ENCODE measurements around the gene PCDH10. TPM values are rescaled to one million over a fixed set of nuclear protein-coding genes. Genes with fewer than 3 reads are reported as not detected.

The PCDH10 gene
- polyA plus RNA-seq, 1 experiment: 31.1 TPM

GRCh38 chr4:133149932-133150471, 908 bp downstream of the PCDH10 start:
- Histone ChIP-seq H3K4me3 (ENCODE audit: low read depth, low read length) (peak overlapping the region; percentile 58), H3K27me3 (ENCODE audit: control insufficient read depth, insufficient read depth, low read length) (peaks cover 3% of the 10 kb centered on the region), H3K36me3 (ENCODE audit: control insufficient read depth, insufficient read depth, low read length) (no peaks in the 10 kb centered on the region)
- no peak for DNase-seq (ENCODE audit: low read depth)
- ChIA-PET CTCF (interaction anchor here (0.6 to 1.3 kb wide), 4 partner anchors 29 to 1786 kb away, joined by 3 to 7 read pairs (median 4); no protein-coding TSS in a partner anchor), POLR2A (interaction anchor here (0.5 kb wide), 1 partner anchor 1373 kb away, joined by 3 read pairs; no protein-coding TSS in a partner anchor)
- no peak for TF ChIP-seq CTCF (IDR thresholded peaks at IDR 0.05; ENCODE audit: insufficient read depth, low read depth, low read length)

GRCh38 chr4:133150486-133151340, 1.6 kb downstream of the PCDH10 start:
- Histone ChIP-seq H3K36me3 (ENCODE audit: control insufficient read depth, insufficient read depth, low read length) (no peaks in the 10 kb centered on the region), H3K27me3 (ENCODE audit: control insufficient read depth, insufficient read depth, low read length) (peaks cover 3% of the 10 kb centered on the region), H3K4me3 (ENCODE audit: low read depth, low read length) (peak overlapping the region; percentile 58)
- ChIA-PET POLR2A (no interaction called here), CTCF (interaction anchor here (0.6 to 1.5 kb wide), 4 partner anchors 283 to 1785 kb away, joined by 3 to 5 read pairs (median 4); no protein-coding TSS in a partner anchor)
- no peak for DNase-seq (ENCODE audit: low read depth)
- TF ChIP-seq CTCF (IDR thresholded peaks at IDR 0.05; ENCODE audit: insufficient read depth, low read depth, low read length): no peak

- TF ChIP-seq CTCF (IDR thresholded peaks at IDR 0.05; ENCODE audit: insufficient read depth, low read depth, low read length): no peak
- H3K27me3 ChIP-seq (ENCODE audit: control insufficient read depth, insufficient read depth, low read length): peaks cover 3% of the 10 kb centered on the region
- POLR2A ChIA-PET: no interaction called here
- H3K36me3 ChIP-seq (ENCODE audit: control insufficient read depth, insufficient read depth, low read length): no peaks in the 10 kb centered on the region
- CTCF ChIA-PET: interaction anchor here (0.9 to 1.5 kb wide), 4 partner anchors 10 to 1784 kb away, joined by 3 to 4 read pairs (median 4); no protein-coding TSS in a partner anchor
- DNase-seq (ENCODE audit: low read depth): no peak
- peak overlapping the region; percentile 58 for H3K4me3 ChIP-seq (ENCODE audit: low read depth, low read length)
These were observed 2.2 kb downstream of the PCDH10 start for GRCh38 chr4:133151341-133151690.

GRCh38 chr4:133151691-133152329, 2.7 kb downstream of the PCDH10 start:
- Histone ChIP-seq H3K27me3 (ENCODE audit: control insufficient read depth, insufficient read depth, low read length) (peaks cover 3% of the 10 kb centered on the region), H3K4me3 (ENCODE audit: low read depth, low read length) (peak overlapping the region; percentile 58), H3K36me3 (ENCODE audit: control insufficient read depth, insufficient read depth, low read length) (no peaks in the 10 kb centered on the region)
- CTCF ChIA-PET: interaction anchor here (0.9 to 1.5 kb wide), 5 partner anchors 9 to 1784 kb away, joined by 3 to 4 read pairs (median 3); no protein-coding TSS in a partner anchor
- POLR2A ChIA-PET: no interaction called here
- peak; percentile 27; the same call in 1 of the 2 replicates for TF ChIP-seq CTCF (IDR thresholded peaks at IDR 0.05; ENCODE audit: insufficient read depth, low read depth, low read length)
- no peak for DNase-seq (ENCODE audit: low read depth)
